Transverse colon (tissue), 4 donors: ENCODE measurements around the gene RASGRP3.

ENCODE experiments used
- CTCF ChIP-seq, 5 experiments: fragments of 200-600 bp in 3 of 5; fragments of 450-650 bp in 2 of 5; sonication (generic) in 3 of 5; IDR thresholded peaks; 1 replicate in 2 of 5; 2 replicates in 3 of 5; pipeline ENCODE4 v1.5.1; 2016 to 2017; ENCODE audit warnings: antibody characterized with exemption in 5 of 5, inconsistent platforms in 3 of 5, mild to moderate bottlenecking in 2 of 5, moderate library complexity in 1 of 5
- EP300 ChIP-seq: sonication (generic); formaldehyde crosslinking; IDR thresholded peaks from one replicate; pipeline ENCODE4 v1.6.1; 2017; ENCODE audit warnings: antibody characterized with exemption, low read depth
- POLR2A ChIP-seq: fragments of 450-650 bp; IDR thresholded peaks from one replicate; pipeline ENCODE4 v1.6.1; 2016; ENCODE audit warnings: antibody characterized with exemption, mild to moderate bottlenecking, moderate library complexity
- POLR2AphosphoS5 ChIP-seq, 3 donors: sonication (generic); formaldehyde crosslinking; IDR thresholded peaks; one replicate each; pipeline ENCODE4 v1.6.1; 2016; ENCODE audit warnings: antibody characterized with exemption in 3 of 3

GRCh38 chr2:33500177-33500576 is 23.7 kb downstream of the RASGRP3 start:
- TF ChIP-seq CTCF (IDR thresholded peaks at IDR 0.05) = no peak
- TF ChIP-seq POLR2A = no peak
- TF ChIP-seq POLR2AphosphoS5 (IDR thresholded peaks at IDR 0.05) = no peak
- TF ChIP-seq EP300 = no peak
